Measurements from ENCODE around the gene CYTH1. TPM values are rescaled to one million over a fixed set of nuclear protein-coding genes. Genes with fewer than 3 reads are reported as not detected.

CYTH1 gene
- total and polyA plus RNA-seq, 10 of the 15 experiments (the other 5 are each of a cell fraction or from before 2014, with no cell fraction given), result 6.6 to 188 (median 145) TPM

DNA sequence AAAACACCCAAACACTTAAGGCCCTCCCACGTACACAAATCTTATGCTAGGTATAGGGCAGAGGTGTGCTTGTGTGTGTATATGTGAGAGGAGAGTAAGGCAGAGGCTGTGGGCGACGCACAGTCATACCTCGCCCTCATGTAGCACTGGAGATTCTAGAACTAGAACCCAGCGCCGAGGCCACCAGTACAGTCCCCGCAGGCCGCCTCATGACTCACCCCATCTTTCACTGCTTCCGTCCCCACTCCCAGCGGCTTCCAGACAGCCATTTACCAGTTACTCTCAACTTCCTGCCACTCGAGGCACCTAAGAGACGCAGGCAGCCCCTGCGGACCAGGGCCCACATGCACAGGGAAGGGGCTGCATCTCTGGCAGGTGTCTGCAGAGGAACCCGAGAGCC, 23.2 kb upstream of the CYTH1 start:
- ChIA-PET POLR2A (no interaction called here), CTCF (no interaction called here), SMC1A (ENCODE audit: uncharacterized antibody, unreplicated experiment) (no interaction called here), RAD21 (ENCODE audit: unreplicated experiment) (no interaction called here)
- H3K4me2 ChIP-seq (ENCODE audit: control insufficient read depth, insufficient read depth), result no peak overlapping the region
- ATAC-seq (no peak; the same call in 2 of the 3 replicates), FAIRE-seq (no peak), DNase-seq (ENCODE audit: low read depth, low spot score) (no peak)
- BruUV-seq (replicated peaks), result no TSS peak
- no peaks in the 10 kb centered on the region for H3K79me2 ChIP-seq (ENCODE audit: control insufficient read depth, insufficient read depth, low read length)
- no peaks in the 10 kb centered on the region for H3K9me3 ChIP-seq (replicated peaks; ENCODE audit: control insufficient read depth, insufficient read depth, low read length)
- no peak overlapping the region for H3K4me3 ChIP-seq
- H3K27me3 ChIP-seq (replicated peaks in 1 of 2; ENCODE audit: control insufficient read depth in 2 of 2, insufficient read depth in 2 of 2, low read length in 1 of 2), result no peaks in the 10 kb centered on the region
- WGBS (ENCODE audit: insufficient coverage, insufficient replicate concordance, low lambda C conversion rate, missing lambda C conversion rate), result 52% methylated on average over 14 of the region's 14 CpGs
- TF ChIP-seq PAX8 (IDR thresholded peaks at IDR 0.05), result no peak
- TF ChIP-seq, protein P1, sequence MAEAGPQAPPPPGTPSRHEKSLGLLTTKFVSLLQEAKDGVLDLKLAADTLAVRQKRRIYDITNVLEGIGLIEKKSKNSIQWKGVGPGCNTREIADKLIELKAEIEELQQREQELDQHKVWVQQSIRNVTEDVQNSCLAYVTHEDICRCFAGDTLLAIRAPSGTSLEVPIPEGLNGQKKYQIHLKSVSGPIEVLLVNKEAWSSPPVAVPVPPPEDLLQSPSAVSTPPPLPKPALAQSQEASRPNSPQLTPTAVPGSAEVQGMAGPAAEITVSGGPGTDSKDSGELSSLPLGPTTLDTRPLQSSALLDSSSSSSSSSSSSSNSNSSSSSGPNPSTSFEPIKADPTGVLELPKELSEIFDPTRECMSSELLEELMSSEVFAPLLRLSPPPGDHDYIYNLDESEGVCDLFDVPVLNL (IDR thresholded peaks at IDR 0.05; ENCODE audit: low read depth, low read length), result no peak
- TF ChIP-seq MEF2A (IDR thresholded peaks at IDR 0.05; ENCODE audit: insufficient read depth, low read depth, low read length), result no peak
- no peak for TF ChIP-seq SMARCA5 (IDR thresholded peaks at IDR 0.05)
- TF ChIP-seq, protein P2, sequence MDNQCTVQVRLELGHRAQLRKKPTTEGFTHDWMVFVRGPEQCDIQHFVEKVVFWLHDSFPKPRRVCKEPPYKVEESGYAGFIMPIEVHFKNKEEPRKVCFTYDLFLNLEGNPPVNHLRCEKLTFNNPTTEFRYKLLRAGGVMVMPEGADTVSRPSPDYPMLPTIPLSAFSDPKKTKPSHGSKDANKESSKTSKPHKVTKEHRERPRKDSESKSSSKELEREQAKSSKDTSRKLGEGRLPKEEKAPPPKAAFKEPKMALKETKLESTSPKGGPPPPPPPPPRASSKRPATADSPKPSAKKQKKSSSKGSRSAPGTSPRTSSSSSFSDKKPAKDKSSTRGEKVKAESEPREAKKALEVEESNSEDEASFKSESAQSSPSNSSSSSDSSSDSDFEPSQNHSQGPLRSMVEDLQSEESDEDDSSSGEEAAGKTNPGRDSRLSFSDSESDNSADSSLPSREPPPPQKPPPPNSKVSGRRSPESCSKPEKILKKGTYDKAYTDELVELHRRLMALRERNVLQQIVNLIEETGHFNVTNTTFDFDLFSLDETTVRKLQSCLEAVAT (IDR thresholded peaks at IDR 0.05), result no peak
- TF ChIP-seq, protein P3, sequence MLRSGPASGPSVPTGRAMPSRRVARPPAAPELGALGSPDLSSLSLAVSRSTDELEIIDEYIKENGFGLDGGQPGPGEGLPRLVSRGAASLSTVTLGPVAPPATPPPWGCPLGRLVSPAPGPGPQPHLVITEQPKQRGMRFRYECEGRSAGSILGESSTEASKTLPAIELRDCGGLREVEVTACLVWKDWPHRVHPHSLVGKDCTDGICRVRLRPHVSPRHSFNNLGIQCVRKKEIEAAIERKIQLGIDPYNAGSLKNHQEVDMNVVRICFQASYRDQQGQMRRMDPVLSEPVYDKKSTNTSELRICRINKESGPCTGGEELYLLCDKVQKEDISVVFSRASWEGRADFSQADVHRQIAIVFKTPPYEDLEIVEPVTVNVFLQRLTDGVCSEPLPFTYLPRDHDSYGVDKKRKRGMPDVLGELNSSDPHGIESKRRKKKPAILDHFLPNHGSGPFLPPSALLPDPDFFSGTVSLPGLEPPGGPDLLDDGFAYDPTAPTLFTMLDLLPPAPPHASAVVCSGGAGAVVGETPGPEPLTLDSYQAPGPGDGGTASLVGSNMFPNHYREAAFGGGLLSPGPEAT (IDR thresholded peaks at IDR 0.05; ENCODE audit: low read depth), result no peak
- TF ChIP-seq, protein P4, sequence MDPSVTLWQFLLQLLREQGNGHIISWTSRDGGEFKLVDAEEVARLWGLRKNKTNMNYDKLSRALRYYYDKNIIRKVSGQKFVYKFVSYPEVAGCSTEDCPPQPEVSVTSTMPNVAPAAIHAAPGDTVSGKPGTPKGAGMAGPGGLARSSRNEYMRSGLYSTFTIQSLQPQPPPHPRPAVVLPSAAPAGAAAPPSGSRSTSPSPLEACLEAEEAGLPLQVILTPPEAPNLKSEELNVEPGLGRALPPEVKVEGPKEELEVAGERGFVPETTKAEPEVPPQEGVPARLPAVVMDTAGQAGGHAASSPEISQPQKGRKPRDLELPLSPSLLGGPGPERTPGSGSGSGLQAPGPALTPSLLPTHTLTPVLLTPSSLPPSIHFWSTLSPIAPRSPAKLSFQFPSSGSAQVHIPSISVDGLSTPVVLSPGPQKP (IDR thresholded peaks at IDR 0.05; ENCODE audit: low read depth, low read length), result no peak
- no peak for TF ChIP-seq ZBED1 (IDR thresholded peaks at IDR 0.05; ENCODE audit: borderline replicate concordance)
- TF ChIP-seq ASH2L (IDR thresholded peaks at IDR 0.05; ENCODE audit: borderline replicate concordance, low read depth), result no peak
- TF ChIP-seq, protein P5, sequence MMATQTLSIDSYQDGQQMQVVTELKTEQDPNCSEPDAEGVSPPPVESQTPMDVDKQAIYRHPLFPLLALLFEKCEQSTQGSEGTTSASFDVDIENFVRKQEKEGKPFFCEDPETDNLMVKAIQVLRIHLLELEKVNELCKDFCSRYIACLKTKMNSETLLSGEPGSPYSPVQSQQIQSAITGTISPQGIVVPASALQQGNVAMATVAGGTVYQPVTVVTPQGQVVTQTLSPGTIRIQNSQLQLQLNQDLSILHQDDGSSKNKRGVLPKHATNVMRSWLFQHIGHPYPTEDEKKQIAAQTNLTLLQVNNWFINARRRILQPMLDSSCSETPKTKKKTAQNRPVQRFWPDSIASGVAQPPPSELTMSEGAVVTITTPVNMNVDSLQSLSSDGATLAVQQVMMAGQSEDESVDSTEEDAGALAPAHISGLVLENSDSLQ (IDR thresholded peaks at IDR 0.05), result no peak
- TF ChIP-seq CEBPB (IDR thresholded peaks at IDR 0.05; ENCODE audit: borderline replicate concordance in 1 of 2, low read depth in 2 of 2, low read length in 2 of 2), result no peak
- TF ChIP-seq ZSCAN29 (IDR thresholded peaks at IDR 0.05), result no peak
- TF ChIP-seq, protein P6, sequence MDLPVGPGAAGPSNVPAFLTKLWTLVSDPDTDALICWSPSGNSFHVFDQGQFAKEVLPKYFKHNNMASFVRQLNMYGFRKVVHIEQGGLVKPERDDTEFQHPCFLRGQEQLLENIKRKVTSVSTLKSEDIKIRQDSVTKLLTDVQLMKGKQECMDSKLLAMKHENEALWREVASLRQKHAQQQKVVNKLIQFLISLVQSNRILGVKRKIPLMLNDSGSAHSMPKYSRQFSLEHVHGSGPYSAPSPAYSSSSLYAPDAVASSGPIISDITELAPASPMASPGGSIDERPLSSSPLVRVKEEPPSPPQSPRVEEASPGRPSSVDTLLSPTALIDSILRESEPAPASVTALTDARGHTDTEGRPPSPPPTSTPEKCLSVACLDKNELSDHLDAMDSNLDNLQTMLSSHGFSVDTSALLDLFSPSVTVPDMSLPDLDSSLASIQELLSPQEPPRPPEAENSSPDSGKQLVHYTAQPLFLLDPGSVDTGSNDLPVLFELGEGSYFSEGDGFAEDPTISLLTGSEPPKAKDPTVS (IDR thresholded peaks at IDR 0.05; ENCODE audit: low read depth, low read length), result no peak
- TF ChIP-seq, protein P7, sequence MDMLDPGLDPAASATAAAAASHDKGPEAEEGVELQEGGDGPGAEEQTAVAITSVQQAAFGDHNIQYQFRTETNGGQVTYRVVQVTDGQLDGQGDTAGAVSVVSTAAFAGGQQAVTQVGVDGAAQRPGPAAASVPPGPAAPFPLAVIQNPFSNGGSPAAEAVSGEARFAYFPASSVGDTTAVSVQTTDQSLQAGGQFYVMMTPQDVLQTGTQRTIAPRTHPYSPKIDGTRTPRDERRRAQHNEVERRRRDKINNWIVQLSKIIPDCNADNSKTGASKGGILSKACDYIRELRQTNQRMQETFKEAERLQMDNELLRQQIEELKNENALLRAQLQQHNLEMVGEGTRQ (IDR thresholded peaks at IDR 0.05; ENCODE audit: borderline replicate concordance, low read depth, low read length), result no peak
- no peak overlapping the region for H2AFZ ChIP-seq (ENCODE audit: control insufficient read depth, low read depth, low read length)
- no peaks in the 10 kb centered on the region for H4K20me1 ChIP-seq (ENCODE audit: control insufficient read depth, insufficient read depth)
- H3K36me3 ChIP-seq (ENCODE audit: control insufficient read depth in 2 of 2, insufficient read depth in 2 of 2, low read length in 1 of 2), result peaks cover 34 to 41% of the 10 kb centered on the region in 2 experiments
- in situ Hi-C loops (cut with MboI) (no loop called here), intact Hi-C loops (cut with micrococcal nuclease; ENCODE audit: unreplicated experiment) (no loop called here)
- no peaks in the 10 kb centered on the region for H3K4me1 ChIP-seq (ENCODE audit: control insufficient read depth, insufficient read depth, low read length)
- no peak overlapping the region for H3K9ac ChIP-seq (ENCODE audit: control insufficient read depth, insufficient read depth, low read length)
- H3K27ac ChIP-seq (ENCODE audit: control insufficient read depth, insufficient read depth), result no peak overlapping the region

All from GM12878 (cell line).